Breast epithelium (tissue), 3 donors: ENCODE results near the gene NINL.

ENCODE experiments used
- POLR2A ChIP-seq: fragments of 450-650 bp; IDR thresholded peaks from one replicate; pipeline ENCODE4 v1.6.1; 2016; ENCODE audit warnings: antibody characterized with exemption, mild to moderate bottlenecking, moderate library complexity
- POLR2AphosphoS5 ChIP-seq, 3 donors: sonication (generic); formaldehyde crosslinking; IDR thresholded peaks; one replicate each; pipeline ENCODE4 v1.6.1; 2017; ENCODE audit warnings: antibody characterized with exemption in 3 of 3
- TF ChIP-seq, protein P1 (sequence below), 3 donors: fragments of 450-650 bp; IDR thresholded peaks; one replicate each; pipeline ENCODE4 v1.5.1; 2016 to 2017; ENCODE audit warnings: antibody characterized with exemption in 3 of 3, mild to moderate bottlenecking in 3 of 3, moderate library complexity in 3 of 3

- TF ChIP-seq POLR2A (no peak), POLR2AphosphoS5 (IDR thresholded peaks at IDR 0.05) (no peak)
- TF ChIP-seq, protein P1, sequence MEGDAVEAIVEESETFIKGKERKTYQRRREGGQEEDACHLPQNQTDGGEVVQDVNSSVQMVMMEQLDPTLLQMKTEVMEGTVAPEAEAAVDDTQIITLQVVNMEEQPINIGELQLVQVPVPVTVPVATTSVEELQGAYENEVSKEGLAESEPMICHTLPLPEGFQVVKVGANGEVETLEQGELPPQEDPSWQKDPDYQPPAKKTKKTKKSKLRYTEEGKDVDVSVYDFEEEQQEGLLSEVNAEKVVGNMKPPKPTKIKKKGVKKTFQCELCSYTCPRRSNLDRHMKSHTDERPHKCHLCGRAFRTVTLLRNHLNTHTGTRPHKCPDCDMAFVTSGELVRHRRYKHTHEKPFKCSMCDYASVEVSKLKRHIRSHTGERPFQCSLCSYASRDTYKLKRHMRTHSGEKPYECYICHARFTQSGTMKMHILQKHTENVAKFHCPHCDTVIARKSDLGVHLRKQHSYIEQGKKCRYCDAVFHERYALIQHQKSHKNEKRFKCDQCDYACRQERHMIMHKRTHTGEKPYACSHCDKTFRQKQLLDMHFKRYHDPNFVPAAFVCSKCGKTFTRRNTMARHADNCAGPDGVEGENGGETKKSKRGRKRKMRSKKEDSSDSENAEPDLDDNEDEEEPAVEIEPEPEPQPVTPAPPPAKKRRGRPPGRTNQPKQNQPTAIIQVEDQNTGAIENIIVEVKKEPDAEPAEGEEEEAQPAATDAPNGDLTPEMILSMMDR (IDR thresholded peaks at IDR 0.05): no peak
Observed at GRCh38 chr20:25452333-25452732, 133.0 kb downstream of the NINL start.
